ENCODE results near the gene ZFP62. TPM values are rescaled to one million over a fixed set of nuclear protein-coding genes. Genes with fewer than 3 reads are reported as not detected.

Gene ZFP62
- total RNA-seq, 2 experiments from 2014 or later: 23.2 to 25.2 TPM

DNA sequence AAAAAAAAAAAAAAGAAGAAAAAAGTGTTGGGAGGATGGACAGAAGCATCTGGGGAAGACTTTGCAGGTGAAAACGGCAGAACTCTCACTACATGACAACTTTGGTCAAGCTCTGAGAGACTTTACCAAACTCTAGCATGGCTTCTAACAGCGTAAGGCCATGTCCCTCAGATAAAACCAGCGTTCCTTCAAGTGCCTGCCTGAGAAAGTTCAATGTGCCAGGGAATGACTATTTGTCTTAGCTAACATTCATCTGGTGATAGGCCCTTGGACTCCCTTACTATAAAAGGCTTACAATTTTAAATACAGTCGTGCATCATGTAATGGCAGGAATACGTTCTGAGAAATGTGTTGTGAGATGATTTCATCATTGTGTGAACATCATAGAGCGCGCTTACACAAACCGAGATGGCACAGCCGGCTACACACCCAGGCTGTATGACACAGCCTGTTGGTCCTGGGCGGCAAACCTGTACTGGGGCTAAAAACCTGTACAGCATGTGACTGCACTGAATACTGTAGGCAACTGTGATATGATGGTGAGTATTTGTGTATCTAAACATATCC is 14.9 kb upstream of the ZFP62 start:
- Mint-ChIP-seq H3K27me3 (peaks cover 2% of the 10 kb centered on the region), H3K4me3 (no peak overlapping the region), H3K4me1 (peaks cover 9% of the 10 kb centered on the region), H3K36me3 (no peaks in the 10 kb centered on the region), H3K27ac (no peak overlapping the region), H3K9me3 (ENCODE audit: low read depth) (no peaks in the 10 kb centered on the region)
- DNase-seq: no peak
- CTCF ChIA-PET: no interaction called here
- ATAC-seq: no peak

DNA sequence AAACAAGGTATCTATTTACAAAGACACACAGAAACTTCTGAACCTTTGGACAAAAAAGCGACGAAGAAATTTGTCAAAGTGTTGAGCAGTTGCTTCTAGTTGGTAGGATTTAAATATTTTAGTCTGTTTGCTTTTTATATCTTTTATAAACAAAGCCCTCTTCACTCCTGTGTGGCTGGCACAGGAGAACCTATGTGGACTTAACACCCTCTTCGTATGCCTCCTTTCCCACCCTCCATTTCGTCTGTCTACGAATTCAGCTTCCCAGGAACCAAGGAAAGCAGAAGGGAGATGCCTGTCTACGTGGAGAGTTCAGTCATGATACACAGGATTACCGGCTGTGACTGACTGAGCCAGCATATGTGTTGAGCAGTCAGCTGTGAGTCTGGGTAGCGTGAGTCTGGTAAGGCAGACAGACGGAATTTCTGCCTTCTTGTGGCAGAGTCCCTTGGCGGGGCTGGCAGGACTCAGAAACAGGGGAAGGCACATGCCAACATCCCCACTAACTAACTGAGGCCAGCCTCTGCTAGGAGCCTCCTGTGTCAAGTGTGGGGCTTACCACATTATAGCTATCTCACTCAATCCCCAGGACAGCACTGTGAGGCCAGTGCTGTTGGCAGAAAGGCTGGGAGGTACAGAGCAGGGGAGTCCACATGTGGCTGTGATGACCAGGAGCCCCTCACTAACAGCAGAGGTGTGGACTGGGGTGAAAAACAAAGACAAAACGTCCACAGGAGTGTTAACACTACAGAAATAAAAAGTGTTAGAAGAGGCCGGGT is 13.9 kb upstream of the ZFP62 start:
- CTCF ChIA-PET: no interaction called here
- Mint-ChIP-seq H3K27me3 (peaks cover 2% of the 10 kb centered on the region), H3K9me3 (ENCODE audit: low read depth) (no peaks in the 10 kb centered on the region), H3K4me1 (peaks cover 9% of the 10 kb centered on the region), H3K27ac (no peak overlapping the region), H3K4me3 (no peak overlapping the region), H3K36me3 (no peaks in the 10 kb centered on the region)
- ATAC-seq (no peak), DNase-seq (no peak)

- peak; percentile 79 for ATAC-seq
- H3K9me3 Mint-ChIP-seq (ENCODE audit: low read depth): no peaks in the 10 kb centered on the region
- peaks cover 3% of the 10 kb centered on the region for H3K27me3 Mint-ChIP-seq
- DNase-seq: peak; percentile 54
- H3K36me3 Mint-ChIP-seq: no peaks in the 10 kb centered on the region
- H3K4me3 Mint-ChIP-seq: no peak overlapping the region
- CTCF ChIA-PET: interaction anchor here (0.6 kb wide), 1 partner anchor 204 kb away, joined by 3 read pairs; no protein-coding TSS in a partner anchor
- H3K27ac Mint-ChIP-seq: peak overlapping the region; percentile 63
- peaks cover 10% of the 10 kb centered on the region for H3K4me1 Mint-ChIP-seq
Measured at GRCh38 chr5:180873615-180874520, 12.8 kb upstream of the ZFP62 start.

GRCh38 chr5:180872419-180872818 is 11.3 kb upstream of the ZFP62 start:
- H3K4me1 Mint-ChIP-seq: peaks cover 11% of the 10 kb centered on the region
- H3K27ac Mint-ChIP-seq: no peak overlapping the region
- DNase-seq (no peak), ATAC-seq (no peak)
- H3K9me3 Mint-ChIP-seq (ENCODE audit: low read depth): no peaks in the 10 kb centered on the region
- H3K27me3 Mint-ChIP-seq: peaks cover 7% of the 10 kb centered on the region
- no peak overlapping the region for H3K4me3 Mint-ChIP-seq
- no peaks in the 10 kb centered on the region for H3K36me3 Mint-ChIP-seq
- CTCF ChIA-PET: no interaction called here

GRCh38 chr5:180870276-180871068 is 9.4 kb upstream of the ZFP62 start:
- ATAC-seq (no peak), DNase-seq (no peak)
- Mint-ChIP-seq H3K27ac (no peak overlapping the region), H3K9me3 (ENCODE audit: low read depth) (no peaks in the 10 kb centered on the region), H3K36me3 (no peaks in the 10 kb centered on the region), H3K4me1 (peaks cover 11% of the 10 kb centered on the region), H3K4me3 (no peak overlapping the region), H3K27me3 (peaks cover 19% of the 10 kb centered on the region)
- CTCF ChIA-PET: interaction anchor here (0.8 to 1.3 kb wide), 4 partner anchors 9 to 87 kb away, joined by 3 to 4 read pairs (median 4); partner anchors contain the start of gene ZFP62

DNA sequence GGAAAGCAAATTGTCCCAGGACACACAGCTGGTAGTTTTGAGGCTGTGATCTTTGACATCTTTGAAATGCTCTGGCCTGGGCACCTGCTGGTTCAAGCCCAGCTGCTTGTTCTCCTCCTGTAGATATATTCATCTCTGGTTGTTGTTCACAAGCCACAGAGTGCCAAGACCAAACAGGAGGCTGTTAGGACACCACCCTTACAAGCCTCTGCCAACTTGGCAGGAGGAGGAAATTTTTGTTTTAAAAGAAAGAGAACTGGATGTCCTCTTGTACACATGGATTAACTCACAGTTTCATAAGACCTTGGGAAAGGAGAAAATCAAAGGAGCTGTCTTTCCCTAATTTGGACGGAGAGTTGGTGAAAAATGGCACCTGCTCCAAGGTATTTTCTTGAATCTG is 8.5 kb upstream of the ZFP62 start:
- ATAC-seq (no peak), DNase-seq (no peak)
- Mint-ChIP-seq H3K4me3 (no peak overlapping the region), H3K4me1 (peaks cover 11% of the 10 kb centered on the region), H3K9me3 (ENCODE audit: low read depth) (no peaks in the 10 kb centered on the region), H3K27me3 (peaks cover 19% of the 10 kb centered on the region), H3K36me3 (no peaks in the 10 kb centered on the region), H3K27ac (no peak overlapping the region)
- CTCF ChIA-PET: interaction anchor here (0.8 to 1.3 kb wide), 8 partner anchors 8 to 109 kb away, joined by 3 to 6 read pairs (median 4); partner anchors contain the start of gene ZFP62

GRCh38 chr5:180868960-180869359 is 7.9 kb upstream of the ZFP62 start:
- ATAC-seq: peak; percentile 66
- no peaks in the 10 kb centered on the region for H3K9me3 Mint-ChIP-seq (ENCODE audit: low read depth)
- CTCF ChIA-PET: interaction anchor here (0.7 to 1.3 kb wide), 6 partner anchors 9 to 204 kb away, joined by 3 to 6 read pairs (median 3); no protein-coding TSS in a partner anchor
- no peak overlapping the region for H3K4me3 Mint-ChIP-seq
- no peak overlapping the region for H3K27ac Mint-ChIP-seq
- peaks cover 19% of the 10 kb centered on the region for H3K27me3 Mint-ChIP-seq
- H3K4me1 Mint-ChIP-seq: peaks cover 9% of the 10 kb centered on the region
- no peaks in the 10 kb centered on the region for H3K36me3 Mint-ChIP-seq
- peak; percentile 75 for DNase-seq

DNA sequence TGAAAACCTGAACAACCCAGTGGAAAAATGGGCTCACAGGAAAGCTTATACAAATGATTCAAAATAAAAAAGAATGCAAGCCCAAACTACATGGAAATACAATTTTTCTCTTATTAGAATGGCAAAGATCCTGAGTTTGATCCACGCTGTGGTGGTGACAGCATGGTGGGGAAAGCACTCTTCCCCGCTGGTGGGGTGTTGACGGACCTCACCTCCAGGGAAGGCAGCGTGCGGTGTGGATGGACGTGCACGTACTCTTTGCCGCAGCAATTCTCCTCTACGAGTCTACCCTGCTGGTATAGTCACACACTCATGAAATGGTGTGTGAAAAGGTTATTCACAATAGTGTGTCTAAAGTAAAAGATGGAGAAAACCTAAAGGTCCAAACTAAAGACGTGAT is 5.9 kb upstream of the ZFP62 start:
- CTCF ChIA-PET: no interaction called here
- DNase-seq (no peak), ATAC-seq (no peak)
- Mint-ChIP-seq H3K4me1 (peaks cover 2% of the 10 kb centered on the region), H3K27me3 (peaks cover 19% of the 10 kb centered on the region), H3K9me3 (ENCODE audit: low read depth) (no peaks in the 10 kb centered on the region), H3K36me3 (no peaks in the 10 kb centered on the region), H3K27ac (no peak overlapping the region), H3K4me3 (no peak overlapping the region)

DNA sequence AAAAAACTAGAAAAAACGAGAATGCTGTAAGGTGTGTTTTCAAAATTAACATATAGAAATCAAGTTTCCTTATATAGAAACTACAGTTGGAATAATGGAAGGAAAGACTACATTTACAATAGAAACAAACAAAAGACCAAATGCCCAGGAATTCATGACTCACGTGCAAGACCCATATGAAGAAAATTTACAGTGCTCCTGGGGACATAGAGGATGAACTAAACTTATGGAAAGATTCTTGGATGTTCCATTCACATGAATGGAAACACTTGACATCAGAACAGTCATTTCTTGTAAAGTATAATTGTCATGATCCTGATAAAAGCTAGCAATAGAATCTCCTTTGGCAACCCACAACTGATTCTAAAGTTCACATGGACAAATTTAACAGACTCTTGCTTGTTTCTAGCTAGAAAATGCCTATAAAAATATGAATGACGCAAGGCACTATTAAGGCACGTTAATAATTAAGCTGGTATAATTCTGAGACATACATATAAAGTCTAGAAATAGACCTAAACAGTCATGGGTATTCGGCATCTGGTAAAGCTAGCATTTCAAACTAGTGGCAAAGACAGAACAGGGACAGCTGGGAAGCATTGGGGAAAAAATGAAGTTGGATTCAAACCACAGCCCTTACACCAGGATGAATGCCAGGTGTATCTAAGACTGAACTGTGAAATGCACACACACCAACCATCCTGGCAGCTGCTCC is 5.1 kb upstream of the ZFP62 start:
- no peaks in the 10 kb centered on the region for H3K36me3 Mint-ChIP-seq
- H3K9me3 Mint-ChIP-seq (ENCODE audit: low read depth): no peaks in the 10 kb centered on the region
- H3K4me3 Mint-ChIP-seq: no peak overlapping the region
- no peak for ATAC-seq
- CTCF ChIA-PET: no interaction called here
- H3K4me1 Mint-ChIP-seq: peaks cover 2% of the 10 kb centered on the region
- H3K27me3 Mint-ChIP-seq: peaks cover 19% of the 10 kb centered on the region
- DNase-seq: no peak
- H3K27ac Mint-ChIP-seq: no peak overlapping the region

DNA sequence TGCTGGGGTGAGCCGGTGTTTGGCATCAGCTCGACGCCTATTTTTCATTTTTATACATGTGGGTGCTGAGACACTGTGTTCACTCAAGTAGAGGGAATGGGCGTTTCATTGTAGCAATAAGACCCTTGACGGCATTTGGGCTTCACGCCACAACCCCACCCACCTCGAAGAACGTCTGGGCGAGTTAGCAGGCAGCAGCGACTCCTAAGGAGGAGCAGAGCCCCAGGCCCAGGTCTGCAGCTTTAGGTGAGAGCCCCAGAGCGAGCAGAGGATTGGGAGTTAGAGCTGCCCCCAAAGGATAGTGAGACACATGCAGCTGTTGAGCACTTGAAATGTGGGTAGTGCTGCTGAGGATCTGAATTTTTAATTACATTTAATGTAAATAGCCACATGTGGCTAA is 1.6 kb upstream of the ZFP62 start:
- peaks cover 11% of the 10 kb centered on the region for H3K36me3 Mint-ChIP-seq
- DNase-seq: no peak
- peaks cover 12% of the 10 kb centered on the region for H3K27me3 Mint-ChIP-seq
- CTCF ChIA-PET: no interaction called here
- no peaks in the 10 kb centered on the region for H3K9me3 Mint-ChIP-seq (ENCODE audit: low read depth)
- no peak for ATAC-seq
- H3K4me3 Mint-ChIP-seq: no peak overlapping the region
- peaks cover 20% of the 10 kb centered on the region for H3K4me1 Mint-ChIP-seq
- H3K27ac Mint-ChIP-seq: no peak overlapping the region

DNA sequence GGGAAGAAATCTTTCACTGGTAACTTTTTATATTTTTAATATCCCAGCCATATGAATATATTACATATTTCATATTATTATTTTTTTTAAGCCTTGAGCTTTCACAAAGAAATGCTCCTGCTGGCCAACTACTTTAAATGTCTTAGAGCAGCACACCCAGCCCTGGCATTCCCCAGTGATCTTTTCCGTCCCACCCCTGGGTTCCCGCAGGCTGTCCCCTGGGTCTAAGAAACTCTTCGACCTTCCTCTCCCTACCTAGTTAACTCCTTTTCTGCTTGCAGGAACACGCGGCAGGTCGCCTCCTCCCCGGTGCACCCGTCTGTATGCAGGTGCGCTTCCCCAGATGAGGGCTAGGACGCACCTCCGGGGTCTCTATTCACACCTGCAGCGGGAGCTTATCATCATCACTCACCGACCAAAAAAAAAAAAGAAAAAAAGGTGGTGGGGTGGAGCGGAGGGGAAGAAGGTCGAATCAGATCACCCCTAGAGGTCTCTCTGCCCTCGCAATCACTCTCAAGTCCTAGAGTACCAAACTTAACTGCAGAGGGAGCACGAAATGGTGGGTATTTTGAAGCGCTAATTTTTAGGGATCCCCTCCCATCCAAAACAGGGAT is 696 bp downstream of the ZFP62 start:
- ATAC-seq: peak; percentile 73
- CTCF ChIA-PET: interaction anchor here (0.6 to 2.0 kb wide), 11 partner anchors 8 to 528 kb away, joined by 3 to 12 read pairs (median 3); no protein-coding TSS in a partner anchor
- Mint-ChIP-seq H3K36me3 (peaks cover 22% of the 10 kb centered on the region), H3K27ac (peak overlapping the region; percentile 92), H3K27me3 (no peaks in the 10 kb centered on the region), H3K4me1 (peaks cover 20% of the 10 kb centered on the region), H3K4me3 (peak overlapping the region; percentile 89), H3K9me3 (ENCODE audit: low read depth) (no peaks in the 10 kb centered on the region)
- no peak for DNase-seq

- Mint-ChIP-seq H3K27ac (no peak overlapping the region), H3K4me1 (peaks cover 20% of the 10 kb centered on the region), H3K27me3 (no peaks in the 10 kb centered on the region), H3K9me3 (ENCODE audit: low read depth) (no peaks in the 10 kb centered on the region), H3K4me3 (no peak overlapping the region), H3K36me3 (peaks cover 34% of the 10 kb centered on the region)
- ATAC-seq (no peak), DNase-seq (no peak)
- CTCF ChIA-PET: no interaction called here
Measured at GRCh38 chr5:180858586-180858985, 2.5 kb downstream of the ZFP62 start.
